ENCODE measurements around the gene CNOT6L. TPM values are rescaled to one million over a fixed set of nuclear protein-coding genes. Genes with fewer than 3 reads are reported as not detected.
"Not testable (repeated sequence)": the region's sequence is repeated elsewhere in the genome, so short reads cannot be mapped to it uniquely, and the experiment has no call there.

CNOT6L gene
- total RNA-seq, 2 donors from 2014 or later = 66.3 to 90.9 TPM

DNA sequence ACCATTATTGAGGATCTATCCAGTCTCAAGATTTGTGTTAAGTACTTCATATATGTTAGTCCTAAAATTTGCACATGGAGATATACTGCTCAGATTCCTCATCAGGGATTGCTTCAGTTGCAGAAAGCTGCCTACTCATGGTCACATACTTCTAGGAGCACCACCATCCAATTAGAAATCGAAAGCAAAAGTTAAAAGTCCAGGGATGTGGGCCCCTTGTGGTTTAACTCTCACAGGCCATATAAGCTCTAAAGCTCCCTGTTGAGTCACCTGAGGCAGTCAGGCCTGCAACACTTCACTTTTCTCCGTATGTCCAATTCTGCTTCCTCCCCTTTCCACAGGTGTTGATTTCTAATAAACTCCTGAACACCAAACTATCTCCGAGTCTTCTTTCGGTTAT lies 84.2 kb downstream of the CNOT6L start:
- H3K4me3 Mint-ChIP-seq = peak overlapping the region; percentile 60
- peak overlapping the region; percentile 47 for H3K27ac Mint-ChIP-seq
- H3K36me3 Mint-ChIP-seq (ENCODE audit: low read depth) = peaks cover 95% of the 10 kb centered on the region
- H3K27me3 Mint-ChIP-seq = no peaks in the 10 kb centered on the region
- ATAC-seq (replicated peaks) = peak; percentile 99
- no peaks in the 10 kb centered on the region for H3K9me3 Mint-ChIP-seq
- peaks cover 25% of the 10 kb centered on the region for H3K4me1 Mint-ChIP-seq

- Mint-ChIP-seq H3K4me1 (peaks cover 25% of the 10 kb centered on the region), H3K27ac (no peak overlapping the region), H3K9me3 (no peaks in the 10 kb centered on the region)
Observed at GRCh38 chr4:77731656-77732055, 87.5 kb downstream of the CNOT6L start.

GRCh38 chr4:77728420-77728819 lies 90.7 kb downstream of the CNOT6L start:
- H3K27me3 Mint-ChIP-seq = no peaks in the 10 kb centered on the region
- H3K27ac Mint-ChIP-seq = no peak overlapping the region
- peaks cover 96% of the 10 kb centered on the region for H3K36me3 Mint-ChIP-seq (ENCODE audit: low read depth)
- H3K4me1 Mint-ChIP-seq = peaks cover 5% of the 10 kb centered on the region
- no peak for ATAC-seq (replicated peaks)
- no peaks in the 10 kb centered on the region for H3K9me3 Mint-ChIP-seq
- no peak overlapping the region for H3K4me3 Mint-ChIP-seq

More at GRCh38 chr4:77731656-77732055, 87.5 kb downstream of the CNOT6L start:
- no peak overlapping the region for H3K4me3 Mint-ChIP-seq
- ATAC-seq (replicated peaks) = no peak
- H3K27me3 Mint-ChIP-seq = no peaks in the 10 kb centered on the region
- H3K36me3 Mint-ChIP-seq (ENCODE audit: low read depth) = peaks cover 92% of the 10 kb centered on the region

- no peaks in the 10 kb centered on the region for H3K9me3 Mint-ChIP-seq
- no peaks in the 10 kb centered on the region for H3K27me3 Mint-ChIP-seq
- ATAC-seq (replicated peaks) = no peak
- H3K4me1 Mint-ChIP-seq = peaks cover 7% of the 10 kb centered on the region
- H3K4me3 Mint-ChIP-seq = no peak overlapping the region
- peaks cover 95% of the 10 kb centered on the region for H3K36me3 Mint-ChIP-seq (ENCODE audit: low read depth)
- H3K27ac Mint-ChIP-seq = no peak overlapping the region
Observed at GRCh38 chr4:77721073-77721472, 98.1 kb downstream of the CNOT6L start.

DNA sequence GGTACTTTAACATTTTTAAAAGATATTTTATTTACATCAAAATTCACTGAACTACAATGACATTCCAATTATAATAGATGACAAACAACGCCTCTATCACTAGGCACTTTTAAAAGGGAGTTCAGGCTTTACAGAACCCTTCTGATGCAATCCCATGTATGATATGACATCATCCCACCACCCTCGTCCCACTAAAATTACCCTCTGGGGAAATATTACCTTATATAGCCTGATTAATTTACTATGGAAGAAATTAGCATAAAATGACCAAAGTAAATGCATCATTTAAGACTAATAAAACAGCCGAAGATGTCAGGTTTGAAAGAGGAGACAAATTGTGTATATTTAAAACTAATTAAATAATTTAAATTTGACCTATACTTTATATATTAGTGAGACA lies 100.7 kb downstream of the CNOT6L start:
- Mint-ChIP-seq H3K4me1 (peaks cover 13% of the 10 kb centered on the region), H3K36me3 (ENCODE audit: low read depth) (peaks cover 89% of the 10 kb centered on the region)
- H3K9me3 Mint-ChIP-seq; H3K27ac Mint-ChIP-seq; ATAC-seq (replicated peaks); H3K4me3 Mint-ChIP-seq; H3K27me3 Mint-ChIP-seq: not testable (repeated sequence)

- peak overlapping the region; percentile 40 for H3K27ac Mint-ChIP-seq
- no peaks in the 10 kb centered on the region for H3K9me3 Mint-ChIP-seq
- peak; percentile 67 for ATAC-seq (replicated peaks)
- no peaks in the 10 kb centered on the region for H3K27me3 Mint-ChIP-seq
- peaks cover 84% of the 10 kb centered on the region for H3K36me3 Mint-ChIP-seq (ENCODE audit: low read depth)
- peaks cover 13% of the 10 kb centered on the region for H3K4me1 Mint-ChIP-seq
- H3K4me3 Mint-ChIP-seq = peak overlapping the region; percentile 14
Observed at GRCh38 chr4:77715414-77716290, 103.5 kb downstream of the CNOT6L start.

- Mint-ChIP-seq H3K36me3 (ENCODE audit: low read depth) (peaks cover 76% of the 10 kb centered on the region), H3K27me3 (no peaks in the 10 kb centered on the region), H3K27ac (no peak overlapping the region), H3K4me3 (no peak overlapping the region), H3K9me3 (no peaks in the 10 kb centered on the region), H3K4me1 (peaks cover 13% of the 10 kb centered on the region)
- ATAC-seq (replicated peaks) = no peak
Observed at GRCh38 chr4:77714514-77714913, 104.7 kb downstream of the CNOT6L start.

DNA sequence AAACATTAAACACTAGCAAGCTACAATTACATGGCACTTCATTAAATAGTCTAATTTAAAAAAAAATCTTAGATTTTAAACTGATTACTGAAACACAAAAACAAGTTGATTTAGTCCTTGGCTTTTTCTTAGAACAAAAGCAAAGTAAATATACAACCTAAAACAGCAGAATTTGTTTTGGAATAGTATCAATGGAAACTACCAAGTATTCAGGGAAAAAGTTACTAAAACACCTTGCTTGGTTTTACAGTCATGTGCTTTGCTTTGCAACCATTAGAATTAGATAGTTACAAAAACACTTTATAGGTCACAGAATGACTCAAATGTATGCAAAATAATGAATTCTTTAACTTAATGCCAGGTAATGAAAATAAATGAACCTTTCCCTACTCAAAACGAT lies 105.3 kb downstream of the CNOT6L start:
- H3K4me1 Mint-ChIP-seq = peaks cover 13% of the 10 kb centered on the region
- no peak overlapping the region for H3K4me3 Mint-ChIP-seq
- H3K27ac Mint-ChIP-seq = no peak overlapping the region
- no peaks in the 10 kb centered on the region for H3K9me3 Mint-ChIP-seq
- no peak for ATAC-seq (replicated peaks)
- no peaks in the 10 kb centered on the region for H3K27me3 Mint-ChIP-seq
- peaks cover 70% of the 10 kb centered on the region for H3K36me3 Mint-ChIP-seq (ENCODE audit: low read depth)

DNA sequence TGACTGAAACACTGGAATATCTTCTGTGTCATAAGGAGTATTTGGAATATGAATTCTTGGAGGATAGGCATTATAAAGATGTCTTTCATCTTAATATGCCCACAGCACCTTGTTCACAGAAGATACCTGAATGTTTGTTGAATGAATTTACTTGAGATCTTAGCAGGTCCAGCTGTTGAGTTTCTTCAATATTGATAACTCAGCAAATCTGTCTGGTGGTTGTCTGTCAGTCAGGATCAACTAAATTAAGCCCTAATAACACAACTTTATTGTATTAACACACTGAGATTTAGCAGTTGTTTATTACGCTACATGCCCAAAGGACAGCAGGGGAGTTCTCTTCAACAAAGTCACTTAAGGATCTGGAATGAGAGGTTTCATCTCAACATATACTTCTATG lies 106.5 kb downstream of the CNOT6L start:
- Mint-ChIP-seq H3K36me3 (ENCODE audit: low read depth) (peaks cover 59% of the 10 kb centered on the region), H3K9me3 (no peaks in the 10 kb centered on the region), H3K27ac (no peak overlapping the region), H3K4me1 (peaks cover 13% of the 10 kb centered on the region), H3K27me3 (no peaks in the 10 kb centered on the region), H3K4me3 (no peak overlapping the region)
- no peak for ATAC-seq (replicated peaks)

DNA sequence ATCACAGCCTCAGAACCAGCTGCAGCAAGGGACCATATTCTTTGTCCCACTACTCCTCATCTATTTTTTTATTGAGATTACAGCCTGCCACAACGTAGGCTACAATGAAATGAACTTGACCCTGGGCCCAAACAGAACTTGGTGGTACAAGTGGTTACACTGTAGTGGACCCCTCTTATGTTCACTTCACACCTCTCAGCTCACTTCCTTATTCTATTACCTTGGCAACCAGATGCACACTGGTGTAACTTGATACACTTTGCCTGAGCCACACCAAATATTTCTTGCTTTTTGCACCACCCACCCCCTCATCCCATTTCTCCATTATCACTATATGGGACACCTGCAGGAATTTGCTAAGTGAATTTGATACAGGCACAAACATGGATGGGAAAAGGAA lies 107.7 kb downstream of the CNOT6L start:
- H3K27me3 Mint-ChIP-seq = no peaks in the 10 kb centered on the region
- H3K4me3 Mint-ChIP-seq = no peak overlapping the region
- peaks cover 47% of the 10 kb centered on the region for H3K36me3 Mint-ChIP-seq (ENCODE audit: low read depth)
- H3K27ac Mint-ChIP-seq = no peak overlapping the region
- no peaks in the 10 kb centered on the region for H3K9me3 Mint-ChIP-seq
- ATAC-seq (replicated peaks) = no peak
- peaks cover 10% of the 10 kb centered on the region for H3K4me1 Mint-ChIP-seq

GRCh38 chr4:77710684-77711083 lies 108.5 kb downstream of the CNOT6L start:
- Mint-ChIP-seq H3K4me1 (peaks cover 2% of the 10 kb centered on the region), H3K4me3 (no peak overlapping the region), H3K27ac (peak overlapping the region; percentile 60), H3K9me3 (no peaks in the 10 kb centered on the region), H3K27me3 (no peaks in the 10 kb centered on the region), H3K36me3 (ENCODE audit: low read depth) (peaks cover 39% of the 10 kb centered on the region)
- ATAC-seq (replicated peaks) = no peak

DNA sequence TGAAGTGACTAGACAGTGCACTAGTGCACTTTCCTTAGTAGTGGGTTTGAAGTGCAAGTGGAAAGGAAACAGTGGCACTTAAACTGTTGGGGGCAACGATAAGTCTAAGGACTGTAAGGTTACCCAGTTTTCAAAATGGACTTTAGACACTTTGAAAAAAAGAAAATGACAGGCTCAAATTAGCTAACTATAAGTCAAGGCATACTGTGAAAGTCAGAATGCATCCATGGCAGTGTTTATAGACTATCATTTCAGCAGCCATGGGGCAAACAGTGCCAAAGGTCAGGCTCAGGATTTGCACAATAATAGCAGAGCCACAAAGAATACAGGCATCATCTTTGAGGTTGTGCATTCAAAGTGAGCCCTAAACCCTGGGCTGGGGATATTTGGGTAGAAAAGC lies 109.1 kb downstream of the CNOT6L start:
- Mint-ChIP-seq H3K9me3 (no peaks in the 10 kb centered on the region), H3K27ac (peak overlapping the region; percentile 60), H3K36me3 (ENCODE audit: low read depth) (peaks cover 36% of the 10 kb centered on the region), H3K27me3 (no peaks in the 10 kb centered on the region), H3K4me1 (no peaks in the 10 kb centered on the region), H3K4me3 (no peak overlapping the region)
- ATAC-seq (replicated peaks) = no peak

GRCh38 chr4:77706717-77707116 lies 112.5 kb downstream of the CNOT6L start:
- no peak for ATAC-seq (replicated peaks)
- H3K27me3 Mint-ChIP-seq = no peaks in the 10 kb centered on the region
- H3K27ac Mint-ChIP-seq = no peak overlapping the region

GRCh38 chr4:77703666-77704065 lies 115.5 kb downstream of the CNOT6L start:
- Mint-ChIP-seq H3K4me3 (no peak overlapping the region), H3K9me3 (no peaks in the 10 kb centered on the region), H3K36me3 (ENCODE audit: low read depth) (no peaks in the 10 kb centered on the region), H3K27me3 (no peaks in the 10 kb centered on the region), H3K27ac (no peak overlapping the region), H3K4me1 (no peaks in the 10 kb centered on the region)
- ATAC-seq (replicated peaks) = no peak

More at GRCh38 chr4:77706717-77707116, 112.5 kb downstream of the CNOT6L start:
- Mint-ChIP-seq H3K4me1 (no peaks in the 10 kb centered on the region), H3K4me3 (no peak overlapping the region), H3K36me3 (ENCODE audit: low read depth) (peaks cover 8% of the 10 kb centered on the region), H3K9me3 (no peaks in the 10 kb centered on the region)

DNA sequence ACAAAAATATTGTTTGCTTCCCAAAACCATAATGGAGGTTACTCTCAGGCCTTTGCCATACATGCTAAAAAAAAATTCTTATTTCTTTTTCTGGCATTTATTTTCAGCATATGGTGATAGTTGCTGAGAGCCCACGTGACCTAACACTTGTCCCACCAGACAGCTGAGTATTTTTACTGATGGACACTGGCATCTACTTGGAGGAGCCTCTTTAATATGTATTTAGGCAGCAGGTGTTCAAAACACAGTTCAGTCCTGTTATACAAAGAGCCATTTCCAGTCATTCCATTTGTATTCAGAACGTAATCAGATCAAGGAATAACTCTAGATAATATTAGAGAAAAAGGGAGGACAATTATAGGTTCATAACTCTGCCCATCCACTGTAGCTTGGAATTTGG lies 118.0 kb downstream of the CNOT6L start:
- H3K4me3 Mint-ChIP-seq = no peak overlapping the region
- no peaks in the 10 kb centered on the region for H3K4me1 Mint-ChIP-seq
- no peaks in the 10 kb centered on the region for H3K9me3 Mint-ChIP-seq
- H3K36me3 Mint-ChIP-seq (ENCODE audit: low read depth) = no peaks in the 10 kb centered on the region
- no peaks in the 10 kb centered on the region for H3K27me3 Mint-ChIP-seq
- H3K27ac Mint-ChIP-seq = no peak overlapping the region
- no peak for ATAC-seq (replicated peaks)

All from activated T-helper 17 cell treated with anti-CD3 and anti-CD28 coated beads, Interleukin-2, amount 50 U/mL, for 72 hours (primary cell).